Endothelial cell of umbilical vein (primary cell): Measurements from ENCODE around the gene AASDH. TPM values are rescaled to one million over a fixed set of nuclear protein-coding genes. Genes with fewer than 3 reads are reported as not detected.

Experiments used
- BruUV-seq: library from RNA; stranded (reverse); fragments of 400-500 nt; replicated peaks from 2 replicates; lab custom pipeline; 2021; lab: Mats Ljungman, UMichigan
- CTCF ChIA-PET: fragments of 300-600, 350-600 bp; sonication (Branson Sonifier 250); formaldehyde crosslinking; loops from one replicate; lab custom pipeline; 2021; ENCODE audit warnings: antibody characterized with exemption, inconsistent platforms; lab: Charles Lee
- POLR2A ChIA-PET: fragments of 300-600, 350-600 bp; sonication (Branson Sonifier 250); formaldehyde crosslinking; loops from one replicate; lab custom pipeline; 2021; ENCODE audit warnings: antibody characterized with exemption, inconsistent platforms; lab: Charles Lee
- DNase-seq: peaks from one replicate; pipeline ENCODE4 v3.0.0-alpha.2; 2011; ENCODE audit warnings: low read depth, low spot score
- FAIRE-seq: peaks from 2 replicates; lab custom pipeline; 2011; peaks lifted over from hg19 to GRCh38; lab: Jason Lieb, UNC
- H2AFZ ChIP-seq: 2 replicates; pipeline ENCODE4 v1.6.0; 2012; ENCODE audit warnings: low read depth, low read length, control low read depth, inconsistent platforms
- H3K27ac ChIP-seq: 2 replicates; pipeline ENCODE4 v1.5.1; 2011; ENCODE audit warnings: low read depth, mild to moderate bottlenecking, control low read depth, low read length, moderate library complexity; ENCODE audit not compliant: insufficient read depth
- H3K27me3 ChIP-seq, 2 experiments: 2 replicates each; pipeline versions ENCODE4 v1.6.0 to v1.6.1; 2011; ENCODE audit warnings: low read length in 2 of 2, mixed read lengths in 1 of 2; ENCODE audit not compliant: control insufficient read depth in 2 of 2, insufficient read depth in 2 of 2
- H3K36me3 ChIP-seq, 2 experiments: 2 replicates in 1 of 2; 3 replicates in 1 of 2; pipeline ENCODE4 v1.5.1; 2011; ENCODE audit warnings: low read length in 2 of 2, mild to moderate bottlenecking in 1 of 2, moderate library complexity in 1 of 2; ENCODE audit not compliant: control insufficient read depth in 2 of 2, insufficient read depth in 2 of 2; ENCODE audit errors: extremely low read depth in 1 of 2
- H3K4me1 ChIP-seq: 3 replicates; pipeline ENCODE4 v1.5.1; 2011; ENCODE audit warnings: mild to moderate bottlenecking, low read length; ENCODE audit not compliant: control insufficient read depth, insufficient read depth; ENCODE audit errors: extremely low read depth
- H3K4me2 ChIP-seq: 2 replicates; pipeline ENCODE4 v1.6.1; 2011; ENCODE audit warnings: low read length, control low read depth, mixed read lengths; ENCODE audit not compliant: insufficient read depth
- H3K4me3 ChIP-seq, 3 experiments: fragments of 200-600 bp in 1 of 3; sonication (generic), shearing (Covaris generic) in 1 of 3; replicated peaks in 1 of 3; 2 replicates each; pipeline ENCODE4 v1.5.1; 2011 to 2016; ENCODE audit warnings: control low read depth in 3 of 3, low read length in 3 of 3, mild to moderate bottlenecking in 2 of 3, inconsistent platforms in 1 of 3, low read depth in 1 of 3, moderate library complexity in 1 of 3; ENCODE audit not compliant: insufficient read depth in 1 of 3
- H3K79me2 ChIP-seq: 2 replicates; pipeline ENCODE4 v1.6.0; 2012; ENCODE audit warnings: low read length, inconsistent platforms; ENCODE audit not compliant: control insufficient read depth, insufficient read depth
- H3K9ac ChIP-seq: replicated peaks from 2 replicates; pipeline ENCODE3; 2011; ENCODE audit warnings: low read length, control low read depth; ENCODE audit not compliant: insufficient read depth; ENCODE audit errors: extremely low read depth
- H3K9me1 ChIP-seq: replicated peaks from 3 replicates; pipeline ENCODE4 v1.6.0; 2011; ENCODE audit warnings: mild to moderate bottlenecking, low read length; ENCODE audit not compliant: control insufficient read depth, insufficient read depth; ENCODE audit errors: extremely low read depth
- H3K9me3 ChIP-seq: replicated peaks from 2 replicates; pipeline ENCODE4 v1.5.1; 2012; ENCODE audit warnings: low read length, inconsistent platforms; ENCODE audit not compliant: control insufficient read depth, insufficient read depth
- H4K20me1 ChIP-seq: replicated peaks from 2 replicates; pipeline ENCODE3; 2011; ENCODE audit warnings: mild to moderate bottlenecking, low read length; ENCODE audit not compliant: control insufficient read depth, insufficient read depth; ENCODE audit errors: extremely low read depth
- CTCF ChIP-seq, 2 donors: IDR thresholded peaks; 1 replicate in 1 of 2; 2 replicates in 1 of 2; pipeline ENCODE4 v1.5.1; 2011; ENCODE audit warnings: low read length in 2 of 2, mild to moderate bottlenecking in 2 of 2, moderate library complexity in 2 of 2, control low read depth in 1 of 2, inconsistent platforms in 1 of 2, low read depth in 1 of 2; ENCODE audit not compliant: insufficient read depth in 1 of 2; ENCODE audit errors: extremely low read depth in 1 of 2
- EZH2 ChIP-seq: IDR thresholded peaks from 2 replicates; pipeline ENCODE4 v1.6.1; 2012; ENCODE audit warnings: borderline replicate concordance, low read depth, mild to moderate bottlenecking, moderate library complexity, low read length, inconsistent platforms; ENCODE audit not compliant: severe bottlenecking
- FOS ChIP-seq: IDR thresholded peaks from 2 replicates; pipeline ENCODE4 v1.6.1; 2011; ENCODE audit warnings: mild to moderate bottlenecking, low read length, moderate library complexity, borderline replicate concordance; ENCODE audit not compliant: insufficient read depth
- GATA2 ChIP-seq: IDR thresholded peaks from 2 replicates; pipeline ENCODE4 v1.7.0; 2011; ENCODE audit warnings: low read depth, mild to moderate bottlenecking, moderate library complexity, mixed read lengths, low read length; ENCODE audit not compliant: insufficient read length, insufficient read depth
- JUN ChIP-seq: IDR thresholded peaks from 2 replicates; pipeline ENCODE4 v1.6.1; 2011; ENCODE audit warnings: borderline replicate concordance, low read depth; ENCODE audit not compliant: insufficient read length, insufficient read depth
- MAX ChIP-seq: IDR thresholded peaks from 2 replicates; pipeline ENCODE4 v1.6.1; 2011; ENCODE audit not compliant: insufficient read depth, insufficient read length
- MYC ChIP-seq: IDR thresholded peaks from one replicate; pipeline ENCODE4 v1.6.1; 2011; ENCODE audit warnings: mild to moderate bottlenecking, low read depth, low read length
- POLR2A ChIP-seq: IDR thresholded peaks from 2 replicates; pipeline ENCODE4 v1.6.1; 2012; ENCODE audit warnings: low read depth, mild to moderate bottlenecking, control low read depth, low read length
- POLR2AphosphoS5 ChIP-seq: IDR thresholded peaks from 2 replicates; pipeline ENCODE4 v1.6.1; 2012; ENCODE audit warnings: low read depth, mild to moderate bottlenecking, control low read depth, low read length, moderate library complexity; ENCODE audit not compliant: insufficient read depth
- dilution Hi-C: fragments of 300-500 bp; cut with MboI; formaldehyde crosslinking; loops from one replicate; pipeline ENCODE4 v1.15.0; 2019; ENCODE audit warnings: low sequenced_read_pairs; ENCODE audit not compliant: extremely low pct_ligation_motif_present
- intact Hi-C: fragments of 100-400 bp; cut with micrococcal nuclease; formaldehyde crosslinking; loops from one replicate; pipeline ENCODE4 v1.10.0; 2022
- polyA plus RNA-seq, 4 experiments: library from polyadenylated mRNA; depleted of rRNA in 3 of 4; stranded (reverse) in 3 of 4; unstranded in 1 of 4; fragments of >200 nt; gene quantifications; 2 replicates each; pipeline versions ENCODE4 v1.2.1 to v1.2.3, GENCODE V29; 2011 to 2012; ENCODE audit warnings: missing spikeins in 1 of 4
- total RNA-seq: library from RNA; stranded (reverse); gene quantifications from 2 replicates; pipeline ENCODE4 v1.2.3, GENCODE V29; 2021

AASDH gene
- total and polyA plus RNA-seq, 2 donors (not counting 3 experiments of a cell fraction or from before 2014, with no cell fraction given) = 4.2 to 9.5 TPM

GRCh38 chr4:56417396-56417795 lies 30.1 kb upstream of the AASDH start:
- no peak for FAIRE-seq
- dilution Hi-C loops = no loop called here
- DNase-seq = no peak
- Histone ChIP-seq H3K4me1 (no peaks in the 10 kb centered on the region), H3K27me3 (no peaks in the 10 kb centered on the region), H3K79me2 (peaks cover 83% of the 10 kb centered on the region), H3K36me3 (no peaks in the 10 kb centered on the region), H3K9ac (no peak overlapping the region), H3K27ac (no peak overlapping the region), H3K4me3 (no peak overlapping the region), H3K9me1 (no peaks in the 10 kb centered on the region), H3K9me3 (no peaks in the 10 kb centered on the region), H4K20me1 (no peaks in the 10 kb centered on the region), H2AFZ (no peak overlapping the region), H3K4me2 (no peak overlapping the region)
- ChIA-PET CTCF (interaction anchor here (1.2 kb wide), 1 partner anchor 8 kb away, joined by 3 read pairs; no protein-coding TSS in a partner anchor), POLR2A (interaction anchor here (0.6 kb wide), 1 partner anchor 57 kb away, joined by 4 read pairs; no protein-coding TSS in a partner anchor)
- TF ChIP-seq MAX = no peak
- no peak for TF ChIP-seq JUN
- TF ChIP-seq MYC = no peak
- no peak for TF ChIP-seq CTCF (IDR thresholded peaks at IDR 0.05; ENCODE audit: extremely low read depth in 1 of 2, insufficient read depth in 1 of 2, low read depth in 1 of 2, low read length in 2 of 2)
- no peak for TF ChIP-seq EZH2
- TF ChIP-seq POLR2AphosphoS5 = no peak
- no peak for TF ChIP-seq POLR2A
- TF ChIP-seq FOS = no peak
- TF ChIP-seq GATA2 = no peak
- BruUV-seq = no TSS peak
- intact Hi-C loops = no loop called here
